Right lobe of liver (tissue), 4 donors: ENCODE measurements around the gene DDX6.

Experiments
- CTCF ChIP-seq, 4 donors: fragments of 200-600 bp in 3 of 4; fragments of 450-650 bp in 1 of 4; IDR thresholded peaks; one replicate each; pipeline versions ENCODE4 v1.5.1 to v1.8.0; 2016 to 2022; ENCODE audit warnings: antibody characterized with exemption in 4 of 4, mild to moderate bottlenecking in 2 of 4
- POLR2A ChIP-seq: fragments of 450-650 bp; IDR thresholded peaks from one replicate; pipeline ENCODE4 v1.6.1; 2017; ENCODE audit warnings: antibody characterized with exemption, mild to moderate bottlenecking
- donor health status: DM: no; HTN: no; CAD: no.
- donor health status: DM: no; HTN: no; CAD: no.
- donor health status: DM: no; HTN: yes; CAD: no.

GRCh38 chr11:118771547-118772288 lies 19.2 kb downstream of the DDX6 start:
- TF ChIP-seq CTCF (IDR thresholded peaks at IDR 0.05) (no peak), POLR2A (no peak)
